Neural progenitor cell (in vitro differentiated cells): Measurements from ENCODE around the gene VWF.

ENCODE experiments used
- EZH2 ChIP-seq: fragments of 200-600 bp; sonication (generic); IDR thresholded peaks from 2 replicates; pipeline ENCODE4 v1.6.1; 2017; ENCODE audit warnings: antibody characterized with exemption, mild to moderate bottlenecking, moderate library complexity
- EZH2phosphoT487 ChIP-seq: fragments of 200-600 bp; sonication (generic); IDR thresholded peaks from 2 replicates; pipeline ENCODE4 v1.6.1; 2017; ENCODE audit warnings: antibody characterized with exemption
- TF ChIP-seq, protein P1 (sequence below): fragments of 200-600 bp; sonication (generic); IDR thresholded peaks from 2 replicates; pipeline ENCODE4 v1.5.1; 2017; ENCODE audit warnings: antibody characterized with exemption, mild to moderate bottlenecking

DNA sequence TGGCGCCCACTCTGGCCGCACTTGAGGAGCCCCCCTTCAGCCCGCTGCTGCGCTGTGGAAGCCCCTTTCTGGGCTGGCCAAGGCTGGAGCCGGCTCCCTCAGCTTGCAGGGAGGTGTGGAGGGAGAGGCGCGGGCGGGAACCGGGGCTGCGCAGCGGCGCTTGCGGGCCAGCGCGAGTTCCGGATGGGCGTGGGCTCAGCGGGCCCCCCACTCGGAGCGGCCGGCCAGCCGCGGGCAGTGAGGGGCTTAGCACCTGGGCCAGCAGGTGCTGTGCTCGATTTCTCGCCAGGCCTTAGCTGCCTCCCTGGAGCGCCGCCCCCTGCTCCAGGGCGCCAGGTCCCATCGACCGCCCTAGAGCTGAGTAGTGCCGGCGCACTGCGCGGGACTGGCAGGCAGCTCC lies 8.0 kb upstream of the VWF start:
- TF ChIP-seq, protein P1, sequence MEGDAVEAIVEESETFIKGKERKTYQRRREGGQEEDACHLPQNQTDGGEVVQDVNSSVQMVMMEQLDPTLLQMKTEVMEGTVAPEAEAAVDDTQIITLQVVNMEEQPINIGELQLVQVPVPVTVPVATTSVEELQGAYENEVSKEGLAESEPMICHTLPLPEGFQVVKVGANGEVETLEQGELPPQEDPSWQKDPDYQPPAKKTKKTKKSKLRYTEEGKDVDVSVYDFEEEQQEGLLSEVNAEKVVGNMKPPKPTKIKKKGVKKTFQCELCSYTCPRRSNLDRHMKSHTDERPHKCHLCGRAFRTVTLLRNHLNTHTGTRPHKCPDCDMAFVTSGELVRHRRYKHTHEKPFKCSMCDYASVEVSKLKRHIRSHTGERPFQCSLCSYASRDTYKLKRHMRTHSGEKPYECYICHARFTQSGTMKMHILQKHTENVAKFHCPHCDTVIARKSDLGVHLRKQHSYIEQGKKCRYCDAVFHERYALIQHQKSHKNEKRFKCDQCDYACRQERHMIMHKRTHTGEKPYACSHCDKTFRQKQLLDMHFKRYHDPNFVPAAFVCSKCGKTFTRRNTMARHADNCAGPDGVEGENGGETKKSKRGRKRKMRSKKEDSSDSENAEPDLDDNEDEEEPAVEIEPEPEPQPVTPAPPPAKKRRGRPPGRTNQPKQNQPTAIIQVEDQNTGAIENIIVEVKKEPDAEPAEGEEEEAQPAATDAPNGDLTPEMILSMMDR, result no peak
- TF ChIP-seq EZH2, result no peak
- no peak for TF ChIP-seq EZH2phosphoT487
